GM12865 (cell line): ENCODE results near the gene TMEM11.
"Not testable (repeated sequence)": the region's sequence is repeated elsewhere in the genome, so short reads cannot be mapped to it uniquely, and the experiment has no call there.

Experiments used
- DNase-seq: peaks from one replicate; pipeline ENCODE4 v3.0.0; 2010; ENCODE audit warnings: low read depth
- H3K4me3 ChIP-seq: 2 replicates; pipeline ENCODE4 v1.5.1; 2011; ENCODE audit warnings: mild to moderate bottlenecking, low read depth, low read length, control low read depth
- CTCF ChIP-seq: IDR thresholded peaks from 2 replicates; pipeline ENCODE4 v1.5.1; 2011; ENCODE audit warnings: low read length, control low read depth, low read depth, inconsistent platforms; ENCODE audit not compliant: insufficient read depth; ENCODE audit errors: missing control alignments

Gene TMEM11

GRCh38 chr17:21194226-21194625 lies 19.7 kb downstream of the TMEM11 start:
- no peak for TF ChIP-seq CTCF
- no peak overlapping the region for H3K4me3 ChIP-seq
- DNase-seq = no peak

DNA sequence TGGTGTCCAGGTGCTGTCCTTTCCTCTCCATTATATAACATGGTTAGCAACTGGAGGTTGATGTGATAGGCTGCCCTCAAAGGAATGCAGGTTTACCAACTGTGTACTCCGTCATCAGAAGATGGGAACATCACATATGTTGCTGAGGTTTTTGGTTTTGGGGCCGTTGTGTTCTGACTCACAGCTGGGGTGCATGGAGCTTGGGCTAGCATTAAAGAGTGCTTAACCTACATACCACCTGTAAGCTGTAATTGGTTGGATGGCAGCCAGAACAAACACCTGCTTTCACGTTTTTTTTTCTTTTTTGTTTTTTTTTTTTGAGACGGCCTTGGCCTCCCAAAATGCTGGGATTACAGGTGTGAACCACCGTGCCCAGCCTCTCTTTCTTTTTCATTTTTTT lies 20.9 kb downstream of the TMEM11 start:
- no peak for DNase-seq
- H3K4me3 ChIP-seq = no peak overlapping the region
- no peak for TF ChIP-seq CTCF

GRCh38 chr17:21192414-21192813 lies 21.5 kb downstream of the TMEM11 start:
- not testable (repeated sequence) for H3K4me3 ChIP-seq, DNase-seq

GRCh38 chr17:21191698-21192097 lies 22.3 kb downstream of the TMEM11 start:
- no peak overlapping the region for H3K4me3 ChIP-seq
- no peak for TF ChIP-seq CTCF
- DNase-seq = no peak

- H3K4me3 ChIP-seq = no peak overlapping the region
- DNase-seq = no peak
- TF ChIP-seq CTCF = no peak
Measured at GRCh38 chr17:21190078-21190477, 23.9 kb downstream of the TMEM11 start.

GRCh38 chr17:21189361-21189760 lies 24.6 kb downstream of the TMEM11 start:
- H3K4me3 ChIP-seq = no peak overlapping the region
- DNase-seq = no peak
- TF ChIP-seq CTCF = no peak

DNA sequence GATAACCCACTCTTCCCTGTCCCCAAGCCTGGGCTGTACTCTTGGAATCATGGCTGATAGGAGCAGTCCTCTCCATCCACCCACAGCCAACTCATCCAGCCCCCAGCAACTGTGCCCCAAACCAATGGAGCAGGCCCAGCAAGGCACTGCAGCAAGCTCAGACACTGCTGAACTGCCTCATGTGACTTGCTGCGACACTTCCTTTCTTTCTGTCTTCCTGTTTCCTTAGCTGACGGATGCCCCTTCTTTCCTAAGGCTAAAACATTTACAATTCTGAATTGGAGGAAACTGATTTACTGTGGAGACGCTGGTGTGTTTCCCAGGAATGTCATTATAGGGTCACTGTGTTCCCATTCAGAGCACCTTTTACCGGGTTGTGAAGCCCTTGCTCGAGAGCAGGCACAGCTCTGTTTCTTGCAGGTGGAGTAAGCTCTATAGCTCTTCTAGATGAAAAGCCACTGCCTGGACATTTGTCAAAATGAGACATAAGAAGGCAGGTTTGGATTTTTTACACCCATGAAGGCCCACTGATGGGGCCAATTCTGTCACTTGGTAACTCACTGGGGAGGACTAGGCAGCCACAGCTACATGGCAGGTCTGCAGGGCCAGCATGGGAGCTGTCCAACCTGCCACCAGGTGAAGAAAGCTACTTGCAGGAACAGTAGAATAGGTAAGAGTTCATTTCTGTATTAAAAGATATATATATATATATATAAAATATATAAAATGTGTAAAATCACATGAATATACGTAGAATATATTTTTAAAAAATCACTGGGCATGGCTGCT lies 27.4 kb downstream of the TMEM11 start:
- no peak for DNase-seq
- no peak for TF ChIP-seq CTCF
- H3K4me3 ChIP-seq = no peak overlapping the region
